Mesendoderm (in vitro differentiated cells): Measurements from ENCODE around the gene EMP2.

Experiments used
- DNase-seq: peaks from one replicate; pipeline ENCODE4 v3.0.0; 2013
- H2AK5ac ChIP-seq: 2 replicates; pipeline ENCODE4 v1.6.1; 2013; ENCODE audit warnings: low read length, inconsistent platforms
- H2BK120ac ChIP-seq: 2 replicates; pipeline ENCODE4 v1.6.1; 2013; ENCODE audit warnings: low read depth, mild to moderate bottlenecking, low read length, moderate library complexity, mixed read lengths
- H2BK15ac ChIP-seq: replicated peaks from 2 replicates; pipeline ENCODE4 v1.6.1; 2013; ENCODE audit warnings: low read depth, mild to moderate bottlenecking, moderate library complexity
- H2BK5ac ChIP-seq: 2 replicates; pipeline ENCODE4 v1.6.1; 2013; ENCODE audit warnings: low read length, inconsistent platforms
- H3K18ac ChIP-seq: 2 replicates; pipeline ENCODE4 v1.6.1; 2013; ENCODE audit warnings: mild to moderate bottlenecking, low read length, mixed read lengths
- H3K23ac ChIP-seq: one replicate; pipeline ENCODE4 v1.6.1; 2013; ENCODE audit warnings: low read length
- H3K27ac ChIP-seq: 2 replicates; pipeline ENCODE4 v1.5.1; 2013; ENCODE audit warnings: low read depth, mild to moderate bottlenecking, inconsistent platforms, low read length, moderate library complexity
- H3K27me3 ChIP-seq: 2 replicates; pipeline ENCODE4 v1.6.1; 2013; ENCODE audit warnings: low read length, control low read depth, mild to moderate bottlenecking, inconsistent platforms; ENCODE audit not compliant: insufficient read depth, poor library complexity
- H3K36me3 ChIP-seq: 2 replicates; pipeline ENCODE4 v1.6.1; 2013; ENCODE audit warnings: low read length, inconsistent platforms; ENCODE audit not compliant: control insufficient read depth, insufficient read depth
- H3K4ac ChIP-seq: one replicate; pipeline ENCODE4 v1.6.1; 2013; ENCODE audit warnings: low read depth, mild to moderate bottlenecking, low read length, moderate library complexity
- H3K4me1 ChIP-seq: 2 replicates; pipeline ENCODE4 v1.6.1; 2013; ENCODE audit warnings: low read depth, low read length, inconsistent platforms; ENCODE audit not compliant: control insufficient read depth
- H3K4me2 ChIP-seq: 2 replicates; pipeline ENCODE4 v1.6.1; 2013; ENCODE audit warnings: low read length
- H3K4me3 ChIP-seq: 2 replicates; pipeline ENCODE4 v1.5.1; 2013; ENCODE audit warnings: mild to moderate bottlenecking, low read length
- H3K56ac ChIP-seq: one replicate; pipeline ENCODE4 v1.6.1; 2013; ENCODE audit warnings: low read length
- H3K79me1 ChIP-seq: 2 replicates; pipeline ENCODE4 v1.6.1; 2013; ENCODE audit warnings: low read length, inconsistent platforms
- H3K79me2 ChIP-seq: 2 replicates; pipeline ENCODE4 v1.6.1; 2013; ENCODE audit warnings: mild to moderate bottlenecking, low read length; ENCODE audit not compliant: control insufficient read depth, insufficient read depth
- H3K9ac ChIP-seq: 2 replicates; pipeline ENCODE4 v1.6.1; 2013; ENCODE audit warnings: low read length, inconsistent platforms
- H4K5ac ChIP-seq: one replicate; pipeline ENCODE4 v1.6.1; 2013; ENCODE audit warnings: low read length
- H4K8ac ChIP-seq: one replicate; pipeline ENCODE4 v1.6.1; 2013; ENCODE audit warnings: low read depth, mild to moderate bottlenecking, control low read depth, low read length, moderate library complexity
- WGBS: extraction: QIAGEN DNeasy Blood & Tissue Kit; methylation state at CpG from one replicate; pipeline ENCODE4 v1.1.7; 2013; ENCODE audit warnings: low lambda C conversion rate, missing lambda C conversion rate; ENCODE audit not compliant: insufficient coverage; ENCODE audit errors: extremely low coverage; 5-methylcytosine and 5-hydroxymethylcytosine counted together

EMP2 gene

GRCh38 chr16:10548404-10548803, 32.0 kb downstream of the EMP2 start:
- Histone ChIP-seq H2BK120ac (no peak overlapping the region), H4K8ac (no peak overlapping the region), H3K27me3 (no peaks in the 10 kb centered on the region), H2AK5ac (no peak overlapping the region), H3K79me1 (no peaks in the 10 kb centered on the region), H3K79me2 (no peaks in the 10 kb centered on the region), H3K4me2 (no peak overlapping the region), H3K4me1 (no peaks in the 10 kb centered on the region), H3K4me3 (no peak overlapping the region), H2BK5ac (no peak overlapping the region), H3K36me3 (no peaks in the 10 kb centered on the region), H3K23ac (no peak overlapping the region), H4K5ac (no peak overlapping the region), H2BK15ac (no peak overlapping the region), H3K56ac (no peak overlapping the region), H3K9ac (no peak overlapping the region), H3K18ac (no peak overlapping the region), H3K4ac (no peak overlapping the region), H3K27ac (no peak overlapping the region)
- no CpG with 5 or more reads among the region's 1 CpG for WGBS
- DNase-seq: no peak

GRCh38 chr16:10547708-10548107, 32.7 kb downstream of the EMP2 start:
- no CpG with 5 or more reads among the region's 6 CpGs for WGBS
- H4K8ac ChIP-seq: no peak overlapping the region
- H2BK120ac ChIP-seq: no peak overlapping the region
- H3K4ac ChIP-seq: no peak overlapping the region
- no peak overlapping the region for H4K5ac ChIP-seq
- H3K79me1 ChIP-seq: no peaks in the 10 kb centered on the region
- no peak overlapping the region for H2BK5ac ChIP-seq
- no peaks in the 10 kb centered on the region for H3K79me2 ChIP-seq
- no peak overlapping the region for H3K23ac ChIP-seq
- no peak overlapping the region for H3K4me3 ChIP-seq
- H3K27me3 ChIP-seq: no peaks in the 10 kb centered on the region
- no peak overlapping the region for H3K56ac ChIP-seq
- H3K27ac ChIP-seq: no peak overlapping the region
- H3K18ac ChIP-seq: no peak overlapping the region
- no peaks in the 10 kb centered on the region for H3K4me1 ChIP-seq
- no peak overlapping the region for H2BK15ac ChIP-seq
- no peak overlapping the region for H3K4me2 ChIP-seq
- H3K9ac ChIP-seq: no peak overlapping the region
- H2AK5ac ChIP-seq: no peak overlapping the region
- no peak for DNase-seq
- H3K36me3 ChIP-seq: no peaks in the 10 kb centered on the region

- Histone ChIP-seq H3K9ac (no peak overlapping the region), H3K27me3 (no peaks in the 10 kb centered on the region), H3K18ac (no peak overlapping the region), H3K36me3 (no peaks in the 10 kb centered on the region), H2AK5ac (no peak overlapping the region), H4K5ac (no peak overlapping the region), H3K27ac (no peak overlapping the region), H3K79me1 (no peaks in the 10 kb centered on the region), H3K4ac (no peak overlapping the region), H3K4me2 (no peak overlapping the region), H3K4me1 (no peaks in the 10 kb centered on the region), H2BK120ac (no peak overlapping the region), H4K8ac (no peak overlapping the region), H3K79me2 (no peaks in the 10 kb centered on the region), H3K23ac (no peak overlapping the region), H2BK5ac (no peak overlapping the region), H3K4me3 (no peak overlapping the region), H3K56ac (no peak overlapping the region), H2BK15ac (no peak overlapping the region)
- no peak for DNase-seq
- WGBS: no CpG with 5 or more reads among the region's 16 CpGs
Measured at GRCh38 chr16:10543231-10543977, 37.0 kb downstream of the EMP2 start.

GRCh38 chr16:10541366-10541765, 39.0 kb downstream of the EMP2 start:
- no peak overlapping the region for H3K23ac ChIP-seq
- H2BK120ac ChIP-seq: no peak overlapping the region
- no peak overlapping the region for H2AK5ac ChIP-seq
- H4K8ac ChIP-seq: no peak overlapping the region
- no peak for DNase-seq
- no peak overlapping the region for H3K4me3 ChIP-seq
- no peak overlapping the region for H4K5ac ChIP-seq
- H3K4me1 ChIP-seq: no peaks in the 10 kb centered on the region
- no peak overlapping the region for H2BK5ac ChIP-seq
- no peaks in the 10 kb centered on the region for H3K27me3 ChIP-seq
- no peak overlapping the region for H3K4ac ChIP-seq
- no peak overlapping the region for H3K9ac ChIP-seq
- no peaks in the 10 kb centered on the region for H3K36me3 ChIP-seq
- H3K27ac ChIP-seq: no peak overlapping the region
- H3K4me2 ChIP-seq: no peak overlapping the region
- no peaks in the 10 kb centered on the region for H3K79me2 ChIP-seq
- H3K18ac ChIP-seq: no peak overlapping the region
- WGBS: no CpG with 5 or more reads among the region's 7 CpGs
- no peak overlapping the region for H3K56ac ChIP-seq
- H3K79me1 ChIP-seq: no peaks in the 10 kb centered on the region
- no peak overlapping the region for H2BK15ac ChIP-seq

GRCh38 chr16:10539793-10540192, 40.6 kb downstream of the EMP2 start:
- no CpG with 5 or more reads among the region's 5 CpGs for WGBS
- Histone ChIP-seq H3K4ac (no peak overlapping the region), H3K23ac (no peak overlapping the region), H3K36me3 (no peaks in the 10 kb centered on the region), H3K18ac (no peak overlapping the region), H2AK5ac (no peak overlapping the region), H2BK15ac (no peak overlapping the region), H3K9ac (no peak overlapping the region), H3K79me1 (no peaks in the 10 kb centered on the region), H2BK120ac (no peak overlapping the region), H3K4me3 (no peak overlapping the region), H4K8ac (no peak overlapping the region), H2BK5ac (no peak overlapping the region), H3K79me2 (no peaks in the 10 kb centered on the region), H3K56ac (no peak overlapping the region), H3K27me3 (no peaks in the 10 kb centered on the region), H3K4me1 (no peaks in the 10 kb centered on the region), H4K5ac (no peak overlapping the region), H3K4me2 (no peak overlapping the region), H3K27ac (no peak overlapping the region)
- no peak for DNase-seq

- no peak for DNase-seq
- no peak overlapping the region for H3K18ac ChIP-seq
- no peak overlapping the region for H2BK15ac ChIP-seq
- H3K4me3 ChIP-seq: no peak overlapping the region
- H3K56ac ChIP-seq: no peak overlapping the region
- H3K23ac ChIP-seq: no peak overlapping the region
- H3K4ac ChIP-seq: no peak overlapping the region
- H3K36me3 ChIP-seq: no peaks in the 10 kb centered on the region
- H3K4me2 ChIP-seq: no peak overlapping the region
- no peak overlapping the region for H4K8ac ChIP-seq
- H2BK120ac ChIP-seq: no peak overlapping the region
- WGBS: no CpG with 5 or more reads among the region's 8 CpGs
- no peak overlapping the region for H2AK5ac ChIP-seq
- no peak overlapping the region for H4K5ac ChIP-seq
- no peak overlapping the region for H3K27ac ChIP-seq
- H3K9ac ChIP-seq: no peak overlapping the region
- no peak overlapping the region for H2BK5ac ChIP-seq
- H3K4me1 ChIP-seq: no peaks in the 10 kb centered on the region
- no peaks in the 10 kb centered on the region for H3K79me1 ChIP-seq
- no peaks in the 10 kb centered on the region for H3K27me3 ChIP-seq
- no peaks in the 10 kb centered on the region for H3K79me2 ChIP-seq
Measured at GRCh38 chr16:10539236-10539635, 41.2 kb downstream of the EMP2 start.
